Endothelial cell of umbilical vein (primary cell): ENCODE results near the gene CAMKMT. TPM values are rescaled to one million over a fixed set of nuclear protein-coding genes. Genes with fewer than 3 reads are reported as not detected.

Source experiments
- BruUV-seq: library from RNA; stranded (reverse); fragments of 400-500 nt; replicated peaks from 2 replicates; lab custom pipeline; 2021; lab: Mats Ljungman, UMichigan
- CTCF ChIA-PET: fragments of 300-600, 350-600 bp; sonication (Branson Sonifier 250); formaldehyde crosslinking; loops from one replicate; lab custom pipeline; 2021; ENCODE audit warnings: antibody characterized with exemption, inconsistent platforms; lab: Charles Lee
- POLR2A ChIA-PET: fragments of 300-600, 350-600 bp; sonication (Branson Sonifier 250); formaldehyde crosslinking; loops from one replicate; lab custom pipeline; 2021; ENCODE audit warnings: antibody characterized with exemption, inconsistent platforms; lab: Charles Lee
- DNase-seq: peaks from one replicate; pipeline ENCODE4 v3.0.0-alpha.2; 2011; ENCODE audit warnings: low read depth, low spot score
- FAIRE-seq: peaks from 2 replicates; lab custom pipeline; 2011; peaks lifted over from hg19 to GRCh38; lab: Jason Lieb, UNC
- H2AFZ ChIP-seq: 2 replicates; pipeline ENCODE4 v1.6.0; 2012; ENCODE audit warnings: low read depth, low read length, control low read depth, inconsistent platforms
- H3K27ac ChIP-seq: 2 replicates; pipeline ENCODE4 v1.5.1; 2011; ENCODE audit warnings: low read depth, mild to moderate bottlenecking, control low read depth, low read length, moderate library complexity; ENCODE audit not compliant: insufficient read depth
- H3K27me3 ChIP-seq, 2 experiments: 2 replicates each; pipeline versions ENCODE4 v1.6.0 to v1.6.1; 2011; ENCODE audit warnings: low read length in 2 of 2, mixed read lengths in 1 of 2; ENCODE audit not compliant: control insufficient read depth in 2 of 2, insufficient read depth in 2 of 2
- H3K36me3 ChIP-seq, 2 experiments: 2 replicates in 1 of 2; 3 replicates in 1 of 2; pipeline ENCODE4 v1.5.1; 2011; ENCODE audit warnings: low read length in 2 of 2, mild to moderate bottlenecking in 1 of 2, moderate library complexity in 1 of 2; ENCODE audit not compliant: control insufficient read depth in 2 of 2, insufficient read depth in 2 of 2; ENCODE audit errors: extremely low read depth in 1 of 2
- H3K4me1 ChIP-seq: 3 replicates; pipeline ENCODE4 v1.5.1; 2011; ENCODE audit warnings: mild to moderate bottlenecking, low read length; ENCODE audit not compliant: control insufficient read depth, insufficient read depth; ENCODE audit errors: extremely low read depth
- H3K4me2 ChIP-seq: 2 replicates; pipeline ENCODE4 v1.6.1; 2011; ENCODE audit warnings: low read length, control low read depth, mixed read lengths; ENCODE audit not compliant: insufficient read depth
- H3K4me3 ChIP-seq, 3 experiments: fragments of 200-600 bp in 1 of 3; sonication (generic), shearing (Covaris generic) in 1 of 3; replicated peaks in 1 of 3; 2 replicates each; pipeline ENCODE4 v1.5.1; 2011 to 2016; ENCODE audit warnings: control low read depth in 3 of 3, low read length in 3 of 3, mild to moderate bottlenecking in 2 of 3, inconsistent platforms in 1 of 3, low read depth in 1 of 3, moderate library complexity in 1 of 3; ENCODE audit not compliant: insufficient read depth in 1 of 3
- H3K79me2 ChIP-seq: 2 replicates; pipeline ENCODE4 v1.6.0; 2012; ENCODE audit warnings: low read length, inconsistent platforms; ENCODE audit not compliant: control insufficient read depth, insufficient read depth
- H3K9ac ChIP-seq: replicated peaks from 2 replicates; pipeline ENCODE3; 2011; ENCODE audit warnings: low read length, control low read depth; ENCODE audit not compliant: insufficient read depth; ENCODE audit errors: extremely low read depth
- H3K9me1 ChIP-seq: replicated peaks from 3 replicates; pipeline ENCODE4 v1.6.0; 2011; ENCODE audit warnings: mild to moderate bottlenecking, low read length; ENCODE audit not compliant: control insufficient read depth, insufficient read depth; ENCODE audit errors: extremely low read depth
- H3K9me3 ChIP-seq: replicated peaks from 2 replicates; pipeline ENCODE4 v1.5.1; 2012; ENCODE audit warnings: low read length, inconsistent platforms; ENCODE audit not compliant: control insufficient read depth, insufficient read depth
- H4K20me1 ChIP-seq: replicated peaks from 2 replicates; pipeline ENCODE3; 2011; ENCODE audit warnings: mild to moderate bottlenecking, low read length; ENCODE audit not compliant: control insufficient read depth, insufficient read depth; ENCODE audit errors: extremely low read depth
- EZH2 ChIP-seq: IDR thresholded peaks from 2 replicates; pipeline ENCODE4 v1.6.1; 2012; ENCODE audit warnings: borderline replicate concordance, low read depth, mild to moderate bottlenecking, moderate library complexity, low read length, inconsistent platforms; ENCODE audit not compliant: severe bottlenecking
- FOS ChIP-seq: IDR thresholded peaks from 2 replicates; pipeline ENCODE4 v1.6.1; 2011; ENCODE audit warnings: mild to moderate bottlenecking, low read length, moderate library complexity, borderline replicate concordance; ENCODE audit not compliant: insufficient read depth
- GATA2 ChIP-seq: IDR thresholded peaks from 2 replicates; pipeline ENCODE4 v1.7.0; 2011; ENCODE audit warnings: low read depth, mild to moderate bottlenecking, moderate library complexity, mixed read lengths, low read length; ENCODE audit not compliant: insufficient read length, insufficient read depth
- JUN ChIP-seq: IDR thresholded peaks from 2 replicates; pipeline ENCODE4 v1.6.1; 2011; ENCODE audit warnings: borderline replicate concordance, low read depth; ENCODE audit not compliant: insufficient read length, insufficient read depth
- MYC ChIP-seq: IDR thresholded peaks from one replicate; pipeline ENCODE4 v1.6.1; 2011; ENCODE audit warnings: mild to moderate bottlenecking, low read depth, low read length
- POLR2A ChIP-seq: IDR thresholded peaks from 2 replicates; pipeline ENCODE4 v1.6.1; 2012; ENCODE audit warnings: low read depth, mild to moderate bottlenecking, control low read depth, low read length
- POLR2AphosphoS5 ChIP-seq: IDR thresholded peaks from 2 replicates; pipeline ENCODE4 v1.6.1; 2012; ENCODE audit warnings: low read depth, mild to moderate bottlenecking, control low read depth, low read length, moderate library complexity; ENCODE audit not compliant: insufficient read depth
- dilution Hi-C: fragments of 300-500 bp; cut with MboI; formaldehyde crosslinking; loops from one replicate; pipeline ENCODE4 v1.15.0; 2019; ENCODE audit warnings: low sequenced_read_pairs; ENCODE audit not compliant: extremely low pct_ligation_motif_present
- intact Hi-C: fragments of 100-400 bp; cut with micrococcal nuclease; formaldehyde crosslinking; loops from one replicate; pipeline ENCODE4 v1.10.0; 2022
- polyA plus RNA-seq, 4 experiments: library from polyadenylated mRNA; depleted of rRNA in 3 of 4; stranded (reverse) in 3 of 4; unstranded in 1 of 4; fragments of >200 nt; gene quantifications; 2 replicates each; pipeline versions ENCODE4 v1.2.1 to v1.2.3, GENCODE V29; 2011 to 2012; ENCODE audit warnings: missing spikeins in 1 of 4
- total RNA-seq: library from RNA; stranded (reverse); gene quantifications from 2 replicates; pipeline ENCODE4 v1.2.3, GENCODE V29; 2021
- TF ChIP-seq, protein P1 (sequence below): IDR thresholded peaks from 2 replicates; pipeline ENCODE4 v1.6.1; 2011; ENCODE audit not compliant: insufficient read depth, insufficient read length
- TF ChIP-seq, protein P2 (sequence below), 2 donors: IDR thresholded peaks; 1 replicate in 1 of 2; 2 replicates in 1 of 2; pipeline ENCODE4 v1.5.1; 2011; ENCODE audit warnings: low read length in 2 of 2, mild to moderate bottlenecking in 2 of 2, moderate library complexity in 2 of 2, control low read depth in 1 of 2, inconsistent platforms in 1 of 2, low read depth in 1 of 2; ENCODE audit not compliant: insufficient read depth in 1 of 2; ENCODE audit errors: extremely low read depth in 1 of 2

CAMKMT gene
- total and polyA plus RNA-seq, 2 donors (not counting 3 experiments of a cell fraction or from before 2014, with no cell fraction given) = 4.1 to 10.7 TPM

- Histone ChIP-seq H2AFZ (no peak overlapping the region), H3K9ac (no peak overlapping the region), H3K4me2 (no peak overlapping the region), H3K9me1 (no peaks in the 10 kb centered on the region), H3K36me3 (no peaks in the 10 kb centered on the region), H3K79me2 (no peaks in the 10 kb centered on the region), H3K27me3 (no peaks in the 10 kb centered on the region), H3K9me3 (no peaks in the 10 kb centered on the region), H4K20me1 (no peaks in the 10 kb centered on the region), H3K4me3 (no peak overlapping the region), H3K27ac (no peak overlapping the region), H3K4me1 (no peaks in the 10 kb centered on the region)
- BruUV-seq = no TSS peak
- ChIA-PET POLR2A (no interaction called here), CTCF (interaction anchor here (0.6 to 1.1 kb wide), 2 partner anchors 31 to 242 kb away, joined by 3 to 6 read pairs; no protein-coding TSS in a partner anchor)
- no peak for TF ChIP-seq POLR2A
- TF ChIP-seq POLR2AphosphoS5 = no peak
- TF ChIP-seq, protein P1, sequence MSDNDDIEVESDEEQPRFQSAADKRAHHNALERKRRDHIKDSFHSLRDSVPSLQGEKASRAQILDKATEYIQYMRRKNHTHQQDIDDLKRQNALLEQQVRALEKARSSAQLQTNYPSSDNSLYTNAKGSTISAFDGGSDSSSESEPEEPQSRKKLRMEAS = no peak
- no peak for TF ChIP-seq MYC
- no peak for TF ChIP-seq EZH2
- TF ChIP-seq, protein P2, sequence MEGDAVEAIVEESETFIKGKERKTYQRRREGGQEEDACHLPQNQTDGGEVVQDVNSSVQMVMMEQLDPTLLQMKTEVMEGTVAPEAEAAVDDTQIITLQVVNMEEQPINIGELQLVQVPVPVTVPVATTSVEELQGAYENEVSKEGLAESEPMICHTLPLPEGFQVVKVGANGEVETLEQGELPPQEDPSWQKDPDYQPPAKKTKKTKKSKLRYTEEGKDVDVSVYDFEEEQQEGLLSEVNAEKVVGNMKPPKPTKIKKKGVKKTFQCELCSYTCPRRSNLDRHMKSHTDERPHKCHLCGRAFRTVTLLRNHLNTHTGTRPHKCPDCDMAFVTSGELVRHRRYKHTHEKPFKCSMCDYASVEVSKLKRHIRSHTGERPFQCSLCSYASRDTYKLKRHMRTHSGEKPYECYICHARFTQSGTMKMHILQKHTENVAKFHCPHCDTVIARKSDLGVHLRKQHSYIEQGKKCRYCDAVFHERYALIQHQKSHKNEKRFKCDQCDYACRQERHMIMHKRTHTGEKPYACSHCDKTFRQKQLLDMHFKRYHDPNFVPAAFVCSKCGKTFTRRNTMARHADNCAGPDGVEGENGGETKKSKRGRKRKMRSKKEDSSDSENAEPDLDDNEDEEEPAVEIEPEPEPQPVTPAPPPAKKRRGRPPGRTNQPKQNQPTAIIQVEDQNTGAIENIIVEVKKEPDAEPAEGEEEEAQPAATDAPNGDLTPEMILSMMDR (IDR thresholded peaks at IDR 0.05; ENCODE audit: extremely low read depth in 1 of 2, insufficient read depth in 1 of 2, low read depth in 1 of 2, low read length in 2 of 2) = no peak
- no peak for TF ChIP-seq FOS
- no peak for TF ChIP-seq GATA2
- TF ChIP-seq JUN = no peak
- FAIRE-seq = no peak
- dilution Hi-C loops (no loop called here), intact Hi-C loops (no loop called here)
- no peak for DNase-seq
Measured at GRCh38 chr2:44510246-44510645, 148.5 kb downstream of the CAMKMT start.
